ENCODE measurements around the gene KLHDC7B. TPM values are rescaled to one million over a fixed set of nuclear protein-coding genes. Genes with fewer than 3 reads are reported as not detected.
"Not testable (repeated sequence)": the region's sequence is repeated elsewhere in the genome, so short reads cannot be mapped to it uniquely, and the experiment has no call there.

The KLHDC7B gene
- total RNA-seq, 4 donors from 2014 or later = 0.17 TPM; not detected in 3

GRCh38 chr22:50516891-50517290, 28.8 kb upstream of the KLHDC7B start:
- no peak for DNase-seq (ENCODE audit: extremely low spot score)
- no peaks in the 10 kb centered on the region for H3K9me3 ChIP-seq
- H3K27me3 ChIP-seq = no peaks in the 10 kb centered on the region
- WGBS = 86% methylated on average over 16 of the region's 16 CpGs
- TF ChIP-seq POLR2AphosphoS5 (IDR thresholded peaks at IDR 0.05) (no peak), POLR2A (IDR thresholded peaks at IDR 0.05; ENCODE audit: low read depth) (no peak), EP300 (IDR thresholded peaks at IDR 0.05) (no peak), CTCF (IDR thresholded peaks at IDR 0.05) (no peak)
- H3K36me3 ChIP-seq = peaks cover 24 to 76% (median 65%) of the 10 kb centered on the region in 4 donors
- no peak overlapping the region for H3K4me3 ChIP-seq
- H3K4me1 ChIP-seq = peaks cover 0 to 6% (median 0%) of the 10 kb centered on the region in 4 donors
- H3K27ac ChIP-seq (replicated peaks in 1 of 4) = no peak overlapping the region
- intact Hi-C loops (cut with DNase I) = no loop called here

GRCh38 chr22:50517495-50518260, 28.0 kb upstream of the KLHDC7B start:
- no peak for DNase-seq (ENCODE audit: extremely low spot score)
- Histone ChIP-seq H3K27ac (replicated peaks in 1 of 4) (no peak overlapping the region), H3K27me3 (no peaks in the 10 kb centered on the region), H3K4me1 (peaks cover 0 to 5% (median 0%) of the 10 kb centered on the region in 4 donors), H3K9me3 (no peaks in the 10 kb centered on the region), H3K4me3 (no peak overlapping the region), H3K36me3 (peaks cover 27 to 84% (median 71%) of the 10 kb centered on the region in 4 donors)
- intact Hi-C loops (cut with DNase I) = no loop called here
- WGBS = 92% methylated on average over 11 of the region's 20 CpGs
- TF ChIP-seq POLR2AphosphoS5 (IDR thresholded peaks at IDR 0.05) (no peak), CTCF (IDR thresholded peaks at IDR 0.05) (no peak), POLR2A (IDR thresholded peaks at IDR 0.05; ENCODE audit: low read depth) (no peak), EP300 (IDR thresholded peaks at IDR 0.05) (no peak)

GRCh38 chr22:50518606-50519005, 27.1 kb upstream of the KLHDC7B start:
- peaks cover 0 to 2% (median under 1%) of the 10 kb centered on the region in 4 donors for H3K4me1 ChIP-seq
- no peak for DNase-seq (ENCODE audit: extremely low spot score)
- TF ChIP-seq EP300 (IDR thresholded peaks at IDR 0.05) = no peak
- H3K9me3 ChIP-seq = no peaks in the 10 kb centered on the region
- WGBS = 88% methylated on average over 3 of the region's 7 CpGs
- H3K36me3 ChIP-seq = peaks cover 36 to 89% (median 80%) of the 10 kb centered on the region in 4 donors
- no peak overlapping the region for H3K4me3 ChIP-seq
- intact Hi-C loops (cut with DNase I) = no loop called here
- H3K27me3 ChIP-seq = no peaks in the 10 kb centered on the region
- H3K27ac ChIP-seq (replicated peaks in 1 of 4) = no peak overlapping the region

- WGBS = no CpG with 5 or more reads among the region's 8 CpGs
- TF ChIP-seq POLR2A (IDR thresholded peaks at IDR 0.05; ENCODE audit: low read depth) (no peak), POLR2AphosphoS5 (IDR thresholded peaks at IDR 0.05) (no peak)
- intact Hi-C loops (cut with DNase I) = no loop called here
Measured at GRCh38 chr22:50519151-50519550, 26.5 kb upstream of the KLHDC7B start.

GRCh38 chr22:50520184-50520583, 25.5 kb upstream of the KLHDC7B start:
- intact Hi-C loops (cut with DNase I); H3K9me3 ChIP-seq; H3K4me3 ChIP-seq; H3K27ac ChIP-seq (replicated peaks in 1 of 4); DNase-seq (ENCODE audit: extremely low spot score); H3K27me3 ChIP-seq: not testable (repeated sequence)
- H3K36me3 ChIP-seq = peaks cover 38 to 85% (median 81%) of the 10 kb centered on the region in 4 donors
- peaks cover 10 to 18% (median 15%) of the 10 kb centered on the region in 4 donors for H3K4me1 ChIP-seq
- WGBS = 96% methylated on average over 8 of the region's 8 CpGs

More at GRCh38 chr22:50519151-50519550, 26.5 kb upstream of the KLHDC7B start:
- no peak for DNase-seq (ENCODE audit: extremely low spot score)
- H3K36me3 ChIP-seq = peaks cover 38 to 94% (median 86%) of the 10 kb centered on the region in 4 donors
- H3K4me1 ChIP-seq = peaks cover 1 to 8% (median 5%) of the 10 kb centered on the region in 4 donors
- no peak overlapping the region for H3K4me3 ChIP-seq
- no peaks in the 10 kb centered on the region for H3K9me3 ChIP-seq
- H3K27me3 ChIP-seq = no peaks in the 10 kb centered on the region
- H3K27ac ChIP-seq (replicated peaks in 1 of 4) = no peak overlapping the region

- Histone ChIP-seq H3K36me3 (peaks cover 38 to 82% (median 80%) of the 10 kb centered on the region in 4 donors), H3K27ac (replicated peaks in 1 of 4) (no peak overlapping the region), H3K27me3 (no peaks in the 10 kb centered on the region), H3K9me3 (no peaks in the 10 kb centered on the region), H3K4me1 (peaks cover 10 to 22% (median 18%) of the 10 kb centered on the region in 4 donors), H3K4me3 (no peak overlapping the region)
- WGBS = 94% methylated on average over 5 of the region's 13 CpGs
- TF ChIP-seq EP300 (IDR thresholded peaks at IDR 0.05) (no peak), CTCF (IDR thresholded peaks at IDR 0.05) (no peak), POLR2AphosphoS5 (IDR thresholded peaks at IDR 0.05) (no peak), POLR2A (IDR thresholded peaks at IDR 0.05; ENCODE audit: low read depth) (no peak)
- intact Hi-C loops (cut with DNase I) = no loop called here
- DNase-seq (ENCODE audit: extremely low spot score) = no peak
Measured at GRCh38 chr22:50520826-50521453, 24.8 kb upstream of the KLHDC7B start.
